BJ (cell line): ENCODE measurements around the gene UNC119. TPM values are rescaled to one million over a fixed set of nuclear protein-coding genes. Genes with fewer than 3 reads are reported as not detected.
A peak's percentile ranks its signal among the peaks of the same experiment; 100 is the strongest.

Experiments used
- CTCF ChIA-PET: fragments of 350-600 bp; formaldehyde crosslinking; extraction: SDS; loops from one replicate; lab custom pipeline; 2021; ENCODE audit warnings: antibody characterized with exemption, inconsistent platforms; lab: Yijun Ruan, JAX
- POLR2A ChIA-PET: fragments of 300-600 bp; sonication (Branson Sonifier 250); formaldehyde crosslinking; extraction: SDS; loops from one replicate; lab custom pipeline; 2021; ENCODE audit warnings: antibody characterized with exemption; lab: Charles Lee
- DNase-seq: peaks from one replicate; pipeline ENCODE4 v3.0.0-alpha.2; 2011; ENCODE audit warnings: low read depth
- H3K27me3 ChIP-seq: 2 replicates; pipeline ENCODE4 v1.6.0; 2011; ENCODE audit warnings: low read length; ENCODE audit not compliant: control insufficient read depth, insufficient read depth
- H3K36me3 ChIP-seq: 2 replicates; pipeline ENCODE4 v1.5.1; 2011; ENCODE audit warnings: low read length; ENCODE audit not compliant: control insufficient read depth, insufficient read depth
- H3K4me3 ChIP-seq: 2 replicates; pipeline ENCODE4 v1.5.1; 2011; ENCODE audit warnings: low read depth, mild to moderate bottlenecking, control low read depth, low read length
- polyA plus RNA-seq: library from polyadenylated mRNA; depleted of rRNA; stranded (reverse); fragments of >200 nt; gene quantifications from 2 replicates; pipeline ENCODE4 v1.2.3, GENCODE V29; 2011
- TF ChIP-seq, protein P1 (sequence below): IDR thresholded peaks from 2 replicates; pipeline ENCODE4 v1.5.1; 2011; ENCODE audit warnings: low read depth, mild to moderate bottlenecking, control low read depth, inconsistent platforms, low read length, moderate library complexity; ENCODE audit not compliant: insufficient read depth

The UNC119 gene
- polyA plus RNA-seq, 1 experiment, result 150 TPM

DNA sequence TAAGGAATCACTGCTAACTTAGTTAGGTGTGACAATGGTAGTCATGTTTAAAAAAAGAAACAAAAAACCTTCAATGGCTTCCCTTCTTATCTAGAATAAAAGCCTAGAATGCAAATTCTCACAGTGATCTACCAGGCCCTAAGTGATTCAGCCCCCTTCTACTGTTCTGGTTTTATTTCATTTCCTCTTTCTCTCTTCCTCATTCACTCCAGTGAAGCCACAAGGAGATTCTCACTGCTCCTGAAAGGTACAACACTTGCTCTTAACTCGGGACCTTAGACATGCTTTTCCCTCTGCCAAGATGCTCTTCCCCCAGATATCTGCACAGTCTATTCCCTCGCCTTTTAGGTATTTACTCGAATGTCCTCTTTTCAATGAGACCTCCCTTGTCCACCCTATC lies 15.2 kb upstream of the UNC119 start:
- Histone ChIP-seq H3K4me3 (no peak overlapping the region), H3K27me3 (no peaks in the 10 kb centered on the region), H3K36me3 (no peaks in the 10 kb centered on the region; the same call in none of the 2 replicates)
- TF ChIP-seq, protein P1, sequence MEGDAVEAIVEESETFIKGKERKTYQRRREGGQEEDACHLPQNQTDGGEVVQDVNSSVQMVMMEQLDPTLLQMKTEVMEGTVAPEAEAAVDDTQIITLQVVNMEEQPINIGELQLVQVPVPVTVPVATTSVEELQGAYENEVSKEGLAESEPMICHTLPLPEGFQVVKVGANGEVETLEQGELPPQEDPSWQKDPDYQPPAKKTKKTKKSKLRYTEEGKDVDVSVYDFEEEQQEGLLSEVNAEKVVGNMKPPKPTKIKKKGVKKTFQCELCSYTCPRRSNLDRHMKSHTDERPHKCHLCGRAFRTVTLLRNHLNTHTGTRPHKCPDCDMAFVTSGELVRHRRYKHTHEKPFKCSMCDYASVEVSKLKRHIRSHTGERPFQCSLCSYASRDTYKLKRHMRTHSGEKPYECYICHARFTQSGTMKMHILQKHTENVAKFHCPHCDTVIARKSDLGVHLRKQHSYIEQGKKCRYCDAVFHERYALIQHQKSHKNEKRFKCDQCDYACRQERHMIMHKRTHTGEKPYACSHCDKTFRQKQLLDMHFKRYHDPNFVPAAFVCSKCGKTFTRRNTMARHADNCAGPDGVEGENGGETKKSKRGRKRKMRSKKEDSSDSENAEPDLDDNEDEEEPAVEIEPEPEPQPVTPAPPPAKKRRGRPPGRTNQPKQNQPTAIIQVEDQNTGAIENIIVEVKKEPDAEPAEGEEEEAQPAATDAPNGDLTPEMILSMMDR, result no peak
- DNase-seq, result no peak
- ChIA-PET CTCF (no interaction called here), POLR2A (no interaction called here)

DNA sequence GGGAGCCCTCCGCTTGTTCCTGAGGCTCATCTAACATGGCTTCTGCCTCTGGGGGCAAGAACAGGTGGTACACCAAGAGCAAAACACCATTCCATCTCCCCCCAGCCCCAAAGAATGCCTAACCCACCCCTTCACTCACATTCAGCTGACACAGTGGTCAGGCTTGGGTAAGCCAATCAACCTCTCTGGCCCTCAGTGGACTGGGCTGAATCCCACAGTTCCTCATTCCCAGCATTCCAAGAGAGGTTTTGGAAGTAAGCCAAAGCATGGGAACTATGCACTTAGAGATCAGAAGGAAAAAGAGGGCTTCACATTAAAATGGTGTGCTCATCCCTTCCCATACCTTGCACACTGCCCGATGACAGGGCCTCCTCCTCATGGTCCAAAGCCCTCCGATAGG lies 11.1 kb upstream of the UNC119 start:
- Histone ChIP-seq H3K27me3 (no peaks in the 10 kb centered on the region), H3K36me3 (peaks cover 10% of the 10 kb centered on the region), H3K4me3 (no peak overlapping the region)
- DNase-seq, result peak; percentile 28
- TF ChIP-seq, protein P1, result no peak
- ChIA-PET POLR2A (no interaction called here), CTCF (no interaction called here)

DNA sequence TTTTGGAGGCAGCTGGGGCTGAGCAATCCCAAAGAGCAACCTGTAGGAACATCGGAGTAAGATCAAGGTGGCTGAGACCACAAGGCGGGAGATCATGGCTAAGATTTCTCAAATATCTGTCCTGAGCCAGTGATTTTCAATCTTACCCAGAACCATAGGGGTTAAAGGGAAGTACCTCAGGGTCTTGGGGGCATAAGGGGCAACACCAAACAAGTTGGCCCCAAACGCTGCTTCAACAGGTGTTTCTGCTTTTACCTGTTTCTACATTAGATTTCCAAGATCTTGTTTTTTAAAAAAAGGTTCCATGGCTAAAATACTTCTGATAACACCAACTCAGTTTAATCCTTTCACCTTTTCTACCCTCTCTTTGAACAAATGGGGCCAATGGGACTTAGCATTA lies 2.6 kb upstream of the UNC119 start:
- POLR2A ChIA-PET, result no interaction called here
- TF ChIP-seq, protein P1, result no peak
- CTCF ChIA-PET, result interaction anchor here (2.5 kb wide), 1 partner anchor 29 kb away, joined by 6 read pairs; no protein-coding TSS in a partner anchor
- Histone ChIP-seq H3K27me3 (no peaks in the 10 kb centered on the region), H3K36me3 (peaks cover 20% of the 10 kb centered on the region), H3K4me3 (no peak overlapping the region)
- no peak for DNase-seq

DNA sequence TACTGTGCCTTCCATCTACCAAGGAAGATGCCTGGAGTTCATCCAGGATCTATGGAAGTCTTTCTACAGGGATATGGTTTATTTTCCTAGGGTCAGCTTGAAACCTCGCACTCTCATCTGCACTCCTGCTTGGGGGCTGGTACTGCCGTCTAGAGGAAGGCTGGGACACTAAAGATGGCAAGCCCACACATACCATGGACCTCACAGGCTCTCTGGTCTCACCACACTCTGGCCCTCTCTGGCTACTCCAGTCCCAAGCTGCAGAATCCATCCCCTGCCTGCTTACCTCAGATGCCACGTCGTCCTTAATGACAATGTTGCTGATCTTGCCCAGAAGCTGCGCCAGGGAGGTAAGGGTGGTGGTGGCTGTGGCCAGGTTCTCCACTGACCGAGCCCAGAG lies 2.1 kb upstream of the UNC119 start:
- CTCF ChIA-PET, result interaction anchor here (0.6 to 2.5 kb wide), 2 partner anchors 21 to 30 kb away, joined by 3 to 6 read pairs; no protein-coding TSS in a partner anchor
- H3K4me3 ChIP-seq, result no peak overlapping the region
- POLR2A ChIA-PET, result no interaction called here
- no peaks in the 10 kb centered on the region for H3K27me3 ChIP-seq
- TF ChIP-seq, protein P1, result peak; percentile 53
- peaks cover 16% of the 10 kb centered on the region for H3K36me3 ChIP-seq
- no peak for DNase-seq

DNA sequence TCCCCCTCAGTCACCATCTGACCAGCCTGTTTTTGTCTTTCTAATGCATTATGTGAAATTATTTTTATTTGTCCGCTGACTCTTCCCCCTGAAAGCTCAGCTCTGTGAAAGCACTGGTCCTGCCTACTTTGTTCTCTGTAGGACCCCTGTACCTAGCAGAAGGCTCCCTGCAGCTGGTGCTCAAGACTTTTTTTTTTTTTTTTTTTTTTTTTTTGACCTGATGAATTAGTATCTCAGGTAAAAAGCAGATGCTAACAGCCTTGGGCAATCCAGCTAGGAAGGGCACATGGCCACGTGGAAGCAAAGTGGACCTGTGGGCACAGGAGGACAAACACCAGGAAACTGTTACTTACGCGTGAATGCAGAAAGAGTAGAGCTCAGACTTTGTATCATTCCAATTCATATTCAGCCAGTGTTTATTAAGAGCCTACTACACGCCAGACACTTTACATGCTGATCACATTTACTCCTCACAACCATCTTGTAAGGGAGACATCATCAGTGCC lies 629 bp upstream of the UNC119 start:
- DNase-seq, result no peak
- CTCF ChIA-PET, result interaction anchor here (1.2 to 2.5 kb wide), 3 partner anchors 8 to 31 kb away, joined by 5 to 7 read pairs (median 6); partner anchors contain the start of gene ALDOC
- POLR2A ChIA-PET, result no interaction called here
- H3K4me3 ChIP-seq, result no peak overlapping the region
- TF ChIP-seq, protein P1, result no peak
- peaks cover 14% of the 10 kb centered on the region for H3K36me3 ChIP-seq
- no peaks in the 10 kb centered on the region for H3K27me3 ChIP-seq
